Muscle of arm (tissue), 1 donor: ENCODE measurements around the gene RMP24.
"Not testable (repeated sequence)": the region's sequence is repeated elsewhere in the genome, so short reads cannot be mapped to it uniquely, and the experiment has no call there.

ENCODE experiments used
- DNase-seq: peaks from one replicate; pipeline ENCODE4 v3.0.0-alpha.2; 2013

Gene RMP24

DNA sequence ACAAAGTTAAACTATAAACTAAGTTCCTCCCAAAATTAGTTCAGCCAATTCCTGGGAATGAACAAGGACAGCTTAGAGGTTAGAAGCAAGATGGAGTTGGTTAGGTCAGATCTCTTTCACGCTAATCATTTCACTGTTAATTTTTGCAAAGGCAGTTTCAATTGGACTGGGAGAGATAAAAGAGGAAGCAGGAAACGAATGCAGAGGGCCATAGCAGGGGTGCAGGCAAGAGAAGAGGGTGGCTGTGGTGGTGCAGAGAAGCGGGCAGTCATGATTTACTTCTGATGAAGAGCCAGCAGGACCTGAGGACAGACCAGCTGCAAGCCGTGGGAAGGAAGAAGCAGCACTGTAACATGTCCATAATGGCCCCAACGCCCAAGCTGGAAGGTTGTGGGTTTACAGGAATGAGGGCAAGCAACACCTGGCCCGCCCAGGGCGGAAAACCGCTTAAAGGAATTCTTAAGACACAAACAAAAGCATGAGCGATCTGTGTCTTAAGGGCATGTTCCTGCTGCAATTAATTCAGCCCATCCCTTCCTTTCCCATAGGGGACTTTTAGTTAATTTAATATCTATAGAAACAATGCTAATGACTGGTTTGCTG lies 4.1 kb upstream of the RMP24 start:
- no peak for DNase-seq

DNA sequence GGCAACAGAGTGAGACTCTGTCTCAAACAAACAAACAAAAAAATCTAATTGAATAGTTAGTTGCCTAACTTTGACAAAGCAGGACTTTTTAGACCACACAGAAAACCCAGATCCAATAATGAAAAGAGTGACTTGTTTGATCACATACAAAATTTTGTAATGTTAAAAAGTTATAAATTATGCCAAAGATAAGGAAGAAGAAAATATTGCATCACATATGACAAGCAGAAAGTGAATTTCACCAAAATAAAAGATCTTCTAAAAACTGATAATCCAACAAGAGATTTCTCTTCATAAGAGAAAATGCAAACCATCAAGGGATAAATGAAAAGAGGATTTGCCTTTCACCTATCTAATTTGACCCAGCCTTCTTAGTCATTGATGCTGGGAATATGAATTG lies 2.8 kb upstream of the RMP24 start:
- no peak for DNase-seq

DNA sequence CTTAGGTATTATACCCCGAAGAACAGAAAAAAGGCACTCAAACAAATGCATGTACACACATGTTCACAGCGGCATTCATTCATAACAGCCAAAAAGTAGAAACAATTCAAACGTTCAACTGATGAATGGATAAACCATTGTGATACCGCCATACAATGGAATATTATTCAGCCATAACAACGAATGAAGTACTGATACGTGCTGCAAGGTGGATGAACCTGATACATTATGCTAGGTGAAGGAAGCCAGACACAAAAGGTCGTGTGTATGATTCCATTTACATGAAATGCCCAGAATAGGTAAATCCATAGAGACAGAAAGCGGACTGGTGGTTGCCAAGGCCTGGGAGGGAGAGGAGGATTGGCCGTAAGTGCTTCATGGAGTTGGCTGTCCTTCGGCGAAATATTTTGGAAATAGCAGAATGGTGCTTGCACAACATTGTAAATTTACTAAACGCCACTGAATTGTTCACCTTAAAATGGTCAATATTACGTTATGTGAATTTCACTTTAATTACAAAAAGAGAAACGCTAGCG lies 750 bp upstream of the RMP24 start:
- DNase-seq, result no peak

DNA sequence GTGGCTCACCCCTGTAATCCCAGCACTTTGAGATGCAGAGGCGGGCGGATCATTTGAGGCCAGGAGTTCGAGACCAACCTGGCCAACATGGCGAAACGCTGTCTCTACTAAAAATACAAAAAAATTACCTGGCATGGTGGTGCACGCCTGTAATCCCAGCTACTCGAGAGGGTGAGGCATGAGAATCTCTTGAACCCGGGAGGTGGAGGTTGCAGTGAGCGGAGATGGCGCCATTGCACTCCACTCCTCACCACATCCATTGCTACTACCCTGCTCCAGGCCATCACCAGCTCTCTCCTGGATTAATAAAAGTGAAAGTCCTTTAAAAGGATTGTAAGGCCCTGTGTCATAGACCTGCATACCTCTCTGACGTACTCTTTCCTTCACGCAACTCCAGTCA lies 1.2 kb downstream of the RMP24 start:
- no peak for DNase-seq

DNA sequence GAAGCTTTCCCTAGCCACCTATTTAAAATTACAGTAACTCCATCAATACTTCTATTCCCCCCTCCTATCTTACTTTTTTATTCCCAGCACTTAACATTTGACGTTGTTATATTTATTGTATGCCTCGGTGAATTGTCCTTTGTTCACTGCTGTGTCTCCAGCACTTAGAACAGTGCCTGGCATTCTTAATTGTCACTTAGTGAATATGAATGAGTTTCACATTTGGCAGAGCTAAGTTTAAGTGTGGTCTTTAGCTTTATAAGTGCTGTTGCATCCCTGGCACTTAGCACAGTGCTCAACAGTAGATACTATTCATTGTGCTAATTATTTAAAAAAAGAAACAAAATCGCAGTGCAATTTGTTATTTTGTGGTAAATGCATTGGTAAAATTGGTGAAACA lies 1.7 kb downstream of the RMP24 start:
- DNase-seq, result no peak

DNA sequence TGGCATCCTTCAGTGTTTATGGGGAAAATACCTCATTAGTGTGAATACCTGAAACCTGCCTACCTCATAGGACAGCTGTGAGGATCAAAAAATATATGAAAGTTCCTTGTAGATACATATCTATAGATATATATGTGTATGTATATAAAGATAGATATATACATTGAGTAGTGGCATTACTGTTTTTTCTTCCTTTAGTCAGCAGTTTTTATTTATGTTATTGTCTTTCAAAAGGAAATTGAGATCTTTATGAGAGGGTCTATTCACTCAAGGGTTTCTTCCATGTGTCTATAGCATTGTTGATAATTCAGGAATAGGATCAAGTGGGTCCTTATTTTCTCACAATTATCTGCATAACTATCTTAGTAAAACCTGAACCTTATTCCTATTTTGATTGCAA lies 6.6 kb downstream of the RMP24 start:
- DNase-seq, result no peak

DNA sequence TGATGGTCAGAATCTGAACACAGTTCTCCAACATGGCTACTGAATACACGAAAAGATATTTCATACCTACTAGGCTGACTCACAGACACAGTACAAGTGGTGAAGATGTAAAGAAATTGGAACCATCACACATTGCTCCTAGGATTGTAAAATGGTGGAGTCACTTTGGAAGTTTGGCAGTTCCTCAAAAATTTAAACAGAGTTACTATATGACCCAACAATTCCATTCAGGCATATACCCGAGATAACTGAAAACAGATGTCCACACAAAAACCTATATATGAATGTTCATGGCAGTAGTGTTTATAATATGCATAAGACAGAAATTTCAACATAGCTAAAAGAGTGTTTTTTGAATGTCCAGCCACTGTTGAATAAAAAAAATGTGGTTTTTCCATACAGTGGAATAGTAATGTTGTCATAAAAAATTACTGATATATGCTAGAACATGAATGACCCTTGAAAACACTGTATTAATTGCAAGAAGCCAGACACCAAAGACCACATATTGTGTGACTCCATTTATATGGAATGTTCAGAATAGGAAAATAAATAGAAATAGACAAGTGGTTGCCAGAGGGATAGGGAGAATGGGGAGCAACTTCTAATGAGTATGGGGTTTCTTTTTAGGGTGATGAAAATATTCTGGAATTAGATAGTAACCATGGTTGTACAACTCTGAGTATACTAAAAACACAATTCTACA lies 10.1 kb downstream of the RMP24 start:
- DNase-seq, result no peak

DNA sequence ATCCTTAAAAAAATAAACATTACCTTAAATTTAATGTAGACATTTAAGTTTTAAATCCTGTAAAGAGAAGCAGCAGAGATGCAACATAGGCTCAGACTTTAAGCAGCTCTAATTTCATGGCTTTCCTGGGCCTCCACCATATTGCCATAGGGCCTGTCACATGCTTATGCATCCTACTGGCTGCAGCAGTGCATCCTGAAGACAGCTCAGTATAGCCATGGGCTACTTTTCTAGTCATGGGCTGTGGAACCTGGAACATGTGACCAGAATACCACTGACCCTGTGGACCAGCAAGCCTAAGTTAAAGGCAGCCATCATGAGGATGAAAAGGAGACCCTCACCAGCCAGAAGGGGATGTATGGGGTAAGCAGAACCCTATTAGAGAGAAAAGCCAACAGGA lies 10.7 kb downstream of the RMP24 start:
- DNase-seq, result no peak

DNA sequence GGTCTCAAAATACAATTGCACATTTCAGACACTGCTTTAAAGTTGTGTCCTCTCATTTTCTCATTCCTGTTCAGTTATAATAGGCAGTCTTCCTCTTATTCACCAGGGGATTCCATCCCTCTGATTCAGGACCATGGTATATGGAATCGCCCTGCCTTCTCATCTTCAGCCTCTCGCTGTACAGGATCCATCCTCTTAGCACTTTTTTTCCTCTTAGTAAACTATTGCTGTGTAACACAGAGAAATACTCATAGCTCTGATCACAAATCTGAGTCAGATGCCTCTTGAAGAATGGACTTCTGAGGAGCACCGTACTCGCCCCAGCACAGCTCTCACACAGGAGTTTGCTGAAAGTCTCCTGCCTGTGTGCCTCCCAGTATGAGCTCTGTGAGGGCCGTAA lies 11.3 kb downstream of the RMP24 start:
- no peak for DNase-seq

DNA sequence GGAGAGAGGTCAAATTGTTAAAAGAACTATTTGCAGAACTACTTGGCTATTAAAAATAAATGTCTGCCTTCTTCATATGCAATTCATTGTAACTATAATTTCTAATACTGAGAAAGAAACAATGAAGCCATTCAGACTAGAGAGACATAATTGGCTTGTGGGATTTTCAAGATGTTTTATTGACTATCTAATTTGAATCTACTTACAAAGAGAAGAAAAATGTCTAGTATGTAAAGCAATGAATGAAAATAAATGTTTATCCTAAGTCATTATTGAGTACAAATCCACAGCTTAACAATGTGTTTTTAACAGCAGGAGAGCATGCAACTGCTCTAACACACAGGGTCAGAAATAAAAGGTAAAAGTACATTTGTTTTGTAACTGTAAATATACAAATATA lies 19.2 kb downstream of the RMP24 start:
- no peak for DNase-seq

DNA sequence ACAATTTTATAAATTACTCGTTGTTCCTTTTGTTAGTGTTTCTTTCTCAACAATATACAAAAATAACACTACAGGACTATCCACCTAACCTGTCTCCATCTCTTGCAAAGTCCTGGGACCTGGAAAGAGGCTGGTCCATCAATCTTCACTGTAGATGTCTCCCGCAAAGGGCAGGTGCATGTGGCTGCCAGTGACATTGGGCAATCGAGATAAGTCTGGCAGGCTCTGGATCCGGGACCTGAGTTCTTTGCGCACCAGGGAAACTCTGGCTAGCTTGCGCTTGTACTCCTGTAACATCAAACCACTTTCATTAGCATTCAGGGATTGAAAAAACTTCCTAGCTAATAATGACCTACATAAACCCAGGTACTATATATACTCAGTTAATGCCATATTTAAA lies 20.5 kb downstream of the RMP24 start:
- DNase-seq, result no peak

DNA sequence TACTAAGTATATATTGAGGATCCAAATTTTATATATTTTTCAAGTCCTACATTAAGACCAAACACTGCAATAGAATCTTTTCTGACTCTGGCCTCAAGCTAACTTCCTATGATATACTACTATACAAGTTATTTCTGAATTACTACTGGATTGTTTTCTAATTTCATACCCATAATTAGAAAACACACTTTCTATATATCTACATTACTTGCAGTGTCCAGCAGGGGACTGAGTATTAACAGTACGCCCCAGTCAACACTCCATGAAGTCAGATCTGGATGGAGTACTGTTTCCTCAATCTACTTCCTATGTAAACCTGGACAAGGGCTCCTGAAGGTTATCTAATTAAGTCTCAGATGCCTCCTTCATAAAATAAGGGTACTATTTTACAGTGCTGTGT lies 26.5 kb downstream of the RMP24 start:
- DNase-seq, result no peak

DNA sequence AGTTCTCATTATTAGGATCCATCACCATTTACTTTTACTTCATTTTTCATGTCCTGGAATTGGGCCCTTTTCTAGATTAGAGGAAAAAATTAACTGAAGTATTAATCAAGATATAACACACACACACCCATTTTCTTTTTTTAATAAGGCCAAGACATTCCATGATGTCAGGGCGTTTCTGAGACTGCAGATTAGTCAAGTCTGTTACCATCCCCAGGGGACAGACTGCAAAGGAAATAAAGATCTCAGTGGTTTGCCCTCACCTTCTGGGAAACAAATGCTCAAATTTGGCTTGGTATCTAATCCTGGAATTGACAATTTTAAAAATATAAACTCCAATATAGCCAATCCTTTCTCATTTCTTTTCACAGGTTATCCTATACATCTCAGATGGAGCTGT lies 27.4 kb downstream of the RMP24 start:
- no peak for DNase-seq

DNA sequence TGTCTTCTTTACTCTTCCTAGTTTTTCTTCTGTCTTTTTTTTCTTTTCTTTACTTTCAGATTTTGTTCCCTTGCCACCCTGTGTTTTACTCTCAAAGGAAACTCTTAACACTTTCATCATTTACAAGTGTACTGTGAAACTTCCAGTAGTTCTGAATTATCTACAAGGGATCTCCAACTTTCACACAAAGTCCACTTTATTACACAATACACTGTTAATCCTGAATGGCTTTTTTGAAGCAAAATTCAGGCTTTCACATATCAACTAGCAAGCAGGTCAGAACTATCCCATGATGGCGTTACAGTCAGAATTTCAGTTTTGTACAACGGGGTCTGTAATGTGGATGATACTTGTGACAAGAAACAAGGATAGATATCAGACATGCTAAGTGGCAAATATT lies 34.5 kb downstream of the RMP24 start:
- DNase-seq, result no peak

DNA sequence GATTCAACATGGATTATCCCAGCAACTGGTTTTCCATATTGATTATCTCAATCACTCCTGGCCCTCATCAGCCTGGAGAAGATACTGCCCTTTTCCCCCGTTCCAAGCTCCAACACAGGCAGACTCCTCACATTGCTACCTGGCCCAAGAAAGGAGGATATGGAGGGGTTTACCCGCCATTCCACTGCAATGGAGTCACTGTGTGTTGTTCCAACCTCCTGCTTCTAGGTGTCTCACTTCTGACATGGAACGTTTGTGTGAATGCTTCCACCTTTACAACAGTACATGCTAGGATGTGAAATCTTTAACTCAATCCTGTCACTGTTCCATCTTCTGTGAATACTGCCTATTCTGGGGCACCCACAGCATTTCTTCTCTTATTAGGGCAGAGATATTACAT lies 36.7 kb downstream of the RMP24 start:
- DNase-seq, result no peak

DNA sequence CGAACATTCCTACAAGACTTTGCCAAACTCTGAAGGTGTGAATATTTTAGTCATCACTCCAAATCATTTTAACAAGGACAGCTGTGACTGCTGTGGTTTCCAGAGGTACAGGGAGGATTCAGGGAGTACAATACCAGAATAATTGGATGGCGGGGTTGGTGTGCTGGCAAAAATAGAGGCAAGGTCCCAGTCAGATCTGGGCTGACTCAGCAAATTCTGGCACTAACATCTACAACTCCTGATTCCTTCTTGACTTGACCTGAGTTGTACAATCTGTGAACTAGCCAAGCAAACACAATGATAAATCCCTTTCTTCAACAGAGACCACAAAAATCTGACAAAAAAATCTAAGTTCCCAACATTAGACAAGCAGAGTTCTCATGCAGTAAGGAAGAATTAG lies 40.4 kb downstream of the RMP24 start:
- no peak for DNase-seq

DNA sequence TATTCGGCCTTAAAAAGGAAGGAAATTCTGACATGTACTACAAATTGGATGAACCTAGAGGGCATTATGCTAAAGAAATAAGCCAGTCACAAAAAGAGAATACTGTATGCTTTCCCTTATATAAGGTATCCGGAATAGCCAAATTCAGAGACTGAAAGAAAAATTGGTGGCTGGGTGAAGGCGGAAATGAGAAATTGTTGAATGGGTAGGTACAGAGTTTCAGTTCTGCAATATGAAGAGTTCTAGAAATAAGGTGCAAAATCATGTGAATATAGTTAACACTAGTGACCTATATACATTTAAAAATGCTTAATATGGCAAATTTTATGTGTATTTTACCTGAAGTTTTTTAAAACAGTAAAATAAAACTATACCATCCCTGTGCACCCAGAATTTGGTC lies 43.1 kb downstream of the RMP24 start:
- DNase-seq, result no peak

DNA sequence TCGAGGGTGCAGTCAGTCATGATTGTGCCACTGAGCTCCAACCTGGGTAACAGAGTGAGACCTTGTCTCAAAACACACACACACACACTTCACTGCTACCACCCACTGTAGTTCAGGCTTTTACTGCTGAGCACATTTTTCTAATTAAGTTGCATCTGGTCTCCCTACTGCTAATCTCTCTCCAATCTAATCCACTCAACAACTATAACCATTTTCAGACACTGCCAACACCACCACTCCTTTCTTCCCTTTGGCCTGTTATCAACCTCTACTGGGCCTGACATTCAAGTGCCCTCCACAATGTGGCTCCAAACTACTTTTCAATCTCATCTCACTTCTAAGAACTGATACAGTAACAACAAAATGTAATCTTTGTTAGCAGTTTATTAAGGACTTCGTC lies 44.8 kb downstream of the RMP24 start:
- no peak for DNase-seq

DNA sequence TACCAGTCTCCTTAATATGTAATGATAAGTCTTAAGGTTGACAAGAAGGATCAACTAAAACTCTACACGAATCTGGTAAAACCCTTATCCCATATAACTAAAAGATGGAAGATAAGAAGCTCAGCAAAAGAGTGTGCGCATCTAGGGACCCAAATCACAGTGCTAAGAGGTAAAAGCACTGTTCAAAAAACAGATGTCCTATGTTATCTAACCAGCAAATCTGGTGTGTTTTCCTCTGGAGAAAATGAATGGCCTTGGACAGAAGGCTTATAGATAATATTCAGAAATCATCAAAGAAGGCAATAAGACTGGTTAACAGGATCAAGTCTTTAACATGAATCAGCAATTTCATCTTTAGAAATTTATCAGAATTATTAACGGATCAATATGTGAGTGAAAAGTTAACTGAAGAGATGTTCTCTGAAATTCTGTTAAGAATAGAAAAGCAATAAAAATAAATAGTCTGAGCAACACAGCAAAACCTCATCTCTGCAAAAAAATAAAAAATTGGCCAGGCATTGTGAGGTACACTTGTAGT lies 47.8 kb downstream of the RMP24 start:
- DNase-seq, result no peak

DNA sequence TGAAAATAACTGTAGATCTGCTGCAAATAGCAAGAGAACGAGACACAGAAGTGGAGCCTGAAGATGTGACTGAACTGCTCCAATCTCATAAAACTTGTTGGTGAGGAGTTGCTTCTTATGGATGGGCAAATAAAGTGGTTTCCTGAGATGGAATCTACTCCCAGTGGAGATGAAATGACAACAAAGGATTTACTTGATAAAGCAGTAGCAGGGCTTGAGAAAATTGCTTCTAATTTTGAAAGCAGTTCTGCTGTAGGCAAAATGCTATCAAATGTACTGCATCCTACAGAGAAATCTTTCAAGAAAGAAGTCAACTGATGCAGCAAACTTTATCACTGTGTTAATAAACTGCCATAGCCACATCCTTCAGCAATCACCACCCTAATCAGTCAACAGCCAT lies 50.9 kb downstream of the RMP24 start:
- DNase-seq, result no peak

DNA sequence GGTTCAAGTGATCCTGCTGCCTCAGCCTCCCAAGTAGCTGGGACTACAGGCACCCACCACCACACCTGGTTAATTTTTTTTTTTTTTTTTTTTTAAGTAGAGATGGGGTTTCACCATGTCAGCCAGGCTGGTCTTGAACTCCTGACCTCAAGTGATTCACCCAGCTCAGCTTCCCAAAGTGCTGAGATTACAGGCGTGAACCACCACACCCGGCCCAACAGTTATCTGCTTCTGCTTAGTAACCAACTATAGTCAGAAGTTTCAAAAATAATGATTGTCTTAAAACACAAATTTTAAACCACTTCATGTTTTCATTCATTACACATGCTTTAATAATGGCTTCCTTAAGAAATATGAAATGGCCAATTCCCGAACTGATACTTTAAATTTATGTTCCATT lies 51.8 kb downstream of the RMP24 start:
- DNase-seq, result not testable (repeated sequence)

DNA sequence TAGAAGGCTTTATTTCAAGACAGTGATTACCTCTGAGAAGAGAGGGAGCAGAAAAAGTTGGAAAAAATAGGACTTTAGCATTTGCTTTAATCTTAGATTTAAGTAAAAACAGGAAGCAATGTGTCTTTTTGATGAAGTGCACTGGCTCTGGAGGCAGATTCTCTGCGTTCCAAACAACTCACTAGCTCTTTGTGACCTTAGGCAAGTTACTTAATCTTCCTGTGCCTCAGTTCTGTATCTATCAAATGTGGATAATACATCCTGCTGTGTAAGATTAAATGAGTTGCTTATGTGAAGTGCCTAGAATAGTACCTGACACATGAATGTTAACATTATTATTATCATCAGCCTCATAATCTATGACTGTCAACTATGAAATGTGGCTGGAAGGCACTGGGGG lies 52.5 kb downstream of the RMP24 start:
- no peak for DNase-seq

DNA sequence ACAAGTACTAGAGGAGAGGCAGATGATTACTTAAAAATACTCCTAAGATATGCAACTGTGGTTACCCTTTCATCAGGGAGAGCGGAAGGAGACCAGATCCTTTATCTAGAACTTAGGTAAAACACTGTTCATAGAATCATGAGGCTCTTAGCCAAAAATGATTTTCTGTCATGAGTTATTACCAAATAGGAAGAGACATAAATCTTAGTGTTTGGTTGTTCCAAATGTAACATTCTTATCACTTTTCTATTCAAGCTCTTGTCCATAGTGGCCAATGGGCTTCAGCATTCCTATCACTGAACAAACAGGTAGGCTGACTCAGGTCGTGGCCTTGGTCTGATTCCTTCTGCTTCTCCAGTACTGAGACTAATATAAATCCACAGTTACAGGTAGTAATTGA lies 56.4 kb downstream of the RMP24 start:
- DNase-seq, result no peak
